GM18505 (cell line): ENCODE results near the gene MRC2.

Experiments
- ATAC-seq: cut with Tn5 transposase; IDR thresholded peaks from one replicate; pipeline ENCODE4 v1.9.1; 2021; ENCODE audit not compliant: unreplicated experiment
- POLR2A ChIP-seq: IDR thresholded peaks from 4 replicates; pipeline ENCODE4 v1.6.1; 2011; ENCODE audit warnings: borderline replicate concordance; ENCODE audit not compliant: insufficient read depth, insufficient read length; ENCODE audit errors: extremely low read depth

Gene MRC2

DNA sequence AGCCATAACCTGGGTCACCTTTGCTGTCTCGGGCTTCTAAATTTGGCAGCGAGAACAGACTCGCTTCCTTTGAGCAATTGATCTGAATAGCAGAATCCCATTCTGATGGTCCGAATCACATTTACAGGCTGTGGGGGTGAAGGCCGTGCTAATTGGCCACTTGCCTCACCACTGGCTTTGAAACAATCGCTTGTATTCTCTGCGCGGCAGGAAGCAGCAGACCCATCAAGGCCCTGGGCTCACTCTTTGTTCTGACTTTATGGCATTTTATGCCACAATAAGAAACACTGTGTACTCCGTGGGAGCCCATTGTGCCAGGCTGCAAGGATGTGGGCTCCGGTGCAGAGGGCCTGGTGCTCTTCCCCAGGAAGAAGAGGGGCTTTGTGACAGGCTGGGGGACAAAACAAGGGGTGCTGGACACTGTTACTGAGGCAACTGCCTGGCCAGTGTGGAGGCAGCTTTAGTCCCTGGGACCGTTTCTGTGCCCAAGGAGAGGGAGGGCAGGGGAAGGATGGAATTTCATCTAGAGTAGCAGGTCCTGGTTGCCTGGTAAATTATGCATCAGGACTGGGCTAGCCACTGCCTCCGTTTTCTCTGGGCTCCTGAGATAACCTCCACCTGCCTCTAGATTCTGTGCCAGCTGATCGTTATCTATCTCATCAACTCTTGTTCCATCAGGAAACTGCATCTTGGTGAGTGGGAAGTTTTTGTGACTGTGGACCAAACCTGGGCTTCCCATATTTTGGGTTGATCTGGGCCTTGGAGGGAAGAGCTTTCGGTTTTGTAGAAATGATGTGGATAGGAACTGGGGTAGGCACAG, 78.5 kb downstream of the MRC2 start:
- TF ChIP-seq POLR2A = no peak
- no peak for ATAC-seq

DNA sequence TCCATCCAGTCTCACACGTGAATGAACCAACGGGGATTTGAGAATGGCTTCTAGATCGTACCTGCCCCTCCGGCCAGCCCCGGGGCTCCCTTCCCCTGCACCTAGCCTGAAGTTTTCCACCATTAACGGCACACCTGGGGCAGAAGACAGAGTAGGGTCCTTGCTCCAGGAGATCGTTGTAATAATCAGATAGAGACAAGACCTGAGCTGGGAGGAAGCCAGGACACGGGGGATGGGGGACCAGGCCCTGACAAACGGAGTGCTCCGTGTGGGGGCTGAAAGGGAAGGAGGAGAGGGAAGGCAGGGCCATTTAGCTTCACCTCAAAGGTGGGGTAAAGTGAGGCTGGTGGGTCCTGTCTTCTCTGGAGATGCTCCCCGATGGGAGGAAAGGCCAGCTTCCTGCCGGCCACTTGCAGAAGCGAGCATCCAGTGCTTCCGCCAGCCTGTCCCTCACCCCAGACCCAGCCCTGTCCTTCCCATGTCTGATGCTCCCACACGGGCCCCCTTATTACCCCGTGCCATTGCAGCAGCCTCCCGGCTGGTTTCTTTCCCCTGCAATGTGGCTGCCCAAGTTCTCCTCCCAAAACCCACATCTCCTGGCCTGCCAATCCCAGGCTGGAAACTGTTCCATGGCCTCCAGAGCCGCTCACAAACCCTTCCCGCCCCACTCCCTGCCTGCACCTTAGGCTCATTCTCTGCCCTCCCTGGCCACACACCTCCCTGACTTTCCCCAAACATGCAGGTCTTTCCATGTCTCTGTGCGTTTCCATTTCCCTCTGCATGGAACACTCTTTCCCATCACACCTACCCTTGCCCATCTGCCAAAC, 79.3 kb downstream of the MRC2 start:
- no peak for ATAC-seq
- TF ChIP-seq POLR2A = no peak

DNA sequence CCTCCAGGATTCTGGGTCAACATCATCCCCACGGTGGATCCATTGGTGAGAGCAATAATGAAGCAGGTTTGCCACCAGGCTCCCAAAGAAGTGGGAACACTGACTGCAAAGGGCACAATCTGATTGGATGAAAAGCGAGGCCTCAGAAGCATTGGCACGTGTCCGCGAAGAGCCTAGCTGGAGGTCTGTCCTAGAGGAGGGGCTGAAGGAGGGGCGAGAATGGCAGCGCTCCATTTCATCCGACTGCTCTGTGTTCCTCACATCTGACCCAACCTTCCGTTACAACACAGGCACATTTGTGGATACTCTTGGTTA, 79.9 kb downstream of the MRC2 start:
- no peak for ATAC-seq
- no peak for TF ChIP-seq POLR2A

DNA sequence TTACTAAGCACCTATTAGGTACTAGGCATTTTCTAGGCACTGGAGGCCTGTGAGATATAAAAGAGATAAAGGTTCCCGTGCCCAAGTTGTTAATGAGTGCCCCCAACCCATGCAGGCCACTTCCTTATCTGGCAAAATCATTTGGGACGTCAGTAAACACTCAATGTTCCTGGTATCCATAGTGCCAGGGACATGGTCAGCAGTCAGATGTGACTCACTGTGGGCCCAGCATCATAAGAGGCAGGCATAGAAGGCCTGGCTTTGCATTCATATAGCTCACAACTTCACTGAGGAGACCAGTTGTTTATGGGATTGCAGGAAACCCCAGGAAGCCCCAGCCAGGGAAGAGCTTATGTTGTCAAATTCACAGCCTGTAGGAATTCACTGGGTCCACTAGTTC, 81.1 kb downstream of the MRC2 start:
- no peak for TF ChIP-seq POLR2A
- no peak for ATAC-seq

DNA sequence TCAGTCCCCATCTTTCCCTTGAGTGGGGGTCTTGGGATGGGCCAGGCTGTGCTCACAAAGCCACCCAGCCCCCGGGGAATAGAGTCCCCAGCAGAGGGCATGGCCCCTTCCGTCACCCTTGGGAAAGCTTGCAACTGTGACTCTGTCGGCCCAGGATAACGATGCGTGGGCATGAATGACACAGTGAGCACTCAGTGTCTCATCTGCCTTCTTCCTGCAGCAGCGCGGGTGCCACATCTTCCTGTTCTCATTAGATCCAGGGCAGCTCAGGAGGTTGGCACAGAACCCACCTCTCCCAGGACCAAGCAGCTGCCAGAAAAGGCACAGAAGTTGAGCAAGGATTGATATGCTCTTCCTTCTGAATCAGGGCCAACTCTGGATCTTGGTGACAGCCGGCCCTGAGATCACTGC, 84.7 kb downstream of the MRC2 start:
- ATAC-seq = no peak
- TF ChIP-seq POLR2A = no peak

DNA sequence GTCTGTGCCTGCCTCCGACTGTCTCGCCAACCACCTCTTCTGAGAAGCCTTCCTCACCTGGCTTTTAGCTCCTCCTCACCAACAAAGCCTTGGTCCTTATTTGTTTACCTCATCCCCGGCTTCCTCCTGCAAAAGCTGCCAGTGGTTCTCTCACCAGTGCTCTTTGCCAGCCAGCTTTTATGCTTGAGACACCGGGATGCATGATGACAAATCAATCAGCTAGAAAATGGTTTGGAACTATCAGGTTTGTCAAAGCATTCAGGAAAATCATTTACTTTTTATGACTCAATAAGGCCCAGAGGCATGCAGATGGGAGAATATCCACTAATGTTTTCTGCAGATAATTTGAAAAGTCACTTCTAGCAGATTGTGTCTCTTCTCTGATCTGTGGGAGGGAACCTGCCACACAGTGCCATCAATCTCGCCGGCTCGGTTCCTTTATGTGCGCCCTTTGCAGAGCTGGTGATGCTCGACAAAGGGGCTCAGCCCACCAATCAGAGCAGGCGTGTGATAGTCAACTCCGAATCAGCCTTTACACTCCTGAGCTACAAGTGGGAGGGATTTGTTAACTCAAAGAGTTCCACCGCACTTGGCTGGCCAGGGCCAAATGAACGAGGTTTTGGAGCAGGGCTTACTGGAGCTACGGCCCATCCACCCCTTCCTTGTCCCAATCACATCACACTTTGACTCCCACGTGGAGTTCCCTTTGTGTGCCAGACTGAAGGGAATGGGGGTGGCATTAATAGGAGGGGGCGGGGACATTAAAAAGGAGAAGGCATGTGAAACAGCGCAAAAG, 85.8 kb downstream of the MRC2 start:
- no peak for TF ChIP-seq POLR2A
- no peak for ATAC-seq

DNA sequence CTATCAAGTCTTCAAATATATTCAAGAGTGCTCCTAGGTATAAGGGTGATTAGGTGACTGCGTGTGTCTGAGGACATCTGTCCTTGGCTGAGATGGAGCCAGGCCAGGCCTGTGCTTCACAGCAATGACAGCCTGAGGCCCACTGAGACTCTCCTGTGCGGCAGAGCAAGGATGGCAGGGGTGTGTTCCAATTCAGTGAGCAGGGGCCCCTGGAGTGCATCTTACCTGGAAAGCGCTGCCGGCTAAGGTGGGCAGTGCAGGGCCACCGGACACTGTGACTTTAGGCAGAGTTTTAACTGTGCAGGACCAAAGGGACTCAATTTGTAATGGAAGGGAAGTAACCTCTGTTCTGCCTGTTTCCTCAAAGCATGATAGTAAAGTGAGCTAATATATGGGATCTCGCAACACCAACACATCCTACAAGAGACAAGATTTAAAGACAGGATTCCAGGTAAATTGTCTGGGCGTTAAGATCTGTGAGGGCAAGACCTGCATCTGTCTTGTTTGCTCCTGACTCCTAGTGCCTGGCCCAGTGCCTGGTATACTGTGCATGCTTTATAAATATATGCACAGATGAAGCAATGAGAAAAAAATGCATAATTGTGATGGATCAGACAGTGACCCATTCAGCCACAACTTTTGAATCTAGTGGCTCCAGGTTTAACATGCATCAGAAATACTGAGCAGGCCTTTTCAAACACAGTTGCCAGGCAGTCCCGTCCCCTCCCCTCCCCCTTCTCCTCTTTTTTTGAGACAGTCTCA, 86.7 kb downstream of the MRC2 start:
- no peak for ATAC-seq
- TF ChIP-seq POLR2A = no peak

DNA sequence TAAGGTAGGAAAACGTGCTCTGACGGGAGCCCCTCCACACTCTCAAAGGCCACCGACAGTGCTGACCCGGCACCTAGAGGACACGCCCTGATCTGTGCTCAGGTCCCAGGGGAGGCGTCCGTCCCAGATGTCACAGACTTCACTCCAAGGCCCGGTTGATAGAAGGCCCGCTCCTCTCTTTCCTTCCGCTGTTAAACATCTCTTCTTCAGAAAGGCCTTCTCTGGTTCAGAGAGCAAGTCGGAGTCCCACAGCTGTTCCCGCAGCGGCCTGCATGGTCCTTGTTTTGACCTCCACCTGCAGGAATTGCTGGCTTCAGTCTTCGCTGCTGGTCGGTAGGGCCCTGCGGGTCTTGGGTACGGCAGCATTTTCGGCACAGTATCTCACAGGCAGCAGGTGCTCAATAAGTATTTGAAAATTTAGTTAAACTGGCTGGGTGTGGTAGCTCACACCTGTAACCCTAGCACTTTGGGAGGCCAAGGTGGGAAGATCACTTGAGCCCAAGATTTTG, 88.5 kb downstream of the MRC2 start:
- ATAC-seq = no peak
- no peak for TF ChIP-seq POLR2A

DNA sequence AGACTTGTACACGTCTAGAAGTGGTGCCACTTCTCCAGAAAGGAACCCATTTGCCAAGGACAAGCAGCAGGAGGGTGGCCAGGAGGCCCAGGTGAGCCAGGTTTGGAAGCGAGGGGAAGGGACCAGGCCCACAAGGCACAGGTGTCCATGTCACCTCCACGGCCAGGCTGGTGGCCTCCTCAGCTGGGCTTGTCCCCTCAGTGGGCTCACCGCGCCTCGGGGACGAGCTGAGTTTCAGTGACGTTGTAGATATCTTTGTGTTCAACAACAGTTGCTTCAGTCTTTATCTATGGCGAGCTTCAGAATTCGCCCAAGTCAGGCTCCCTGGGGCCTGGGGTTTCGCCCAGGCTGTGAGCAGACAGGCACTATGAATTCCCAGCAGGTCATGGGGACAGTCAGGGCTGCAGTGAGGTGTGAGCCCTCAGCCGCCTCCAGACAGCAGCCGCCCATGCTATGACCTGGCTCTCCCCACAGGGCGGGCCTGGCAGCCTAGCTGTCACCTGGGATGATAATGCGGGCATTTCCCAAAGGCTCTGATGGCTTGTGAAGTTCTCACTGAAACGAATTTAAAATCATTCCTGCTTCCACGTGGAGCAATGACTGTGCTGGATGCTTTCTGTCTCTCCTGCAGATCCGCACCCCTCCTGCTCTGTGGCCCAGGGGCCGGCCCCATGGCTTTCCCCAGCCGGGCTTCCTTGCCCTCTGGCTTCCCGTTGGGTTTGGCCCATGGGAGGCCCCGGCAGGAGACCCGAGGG, 89.5 kb downstream of the MRC2 start:
- no peak for ATAC-seq
- no peak for TF ChIP-seq POLR2A

DNA sequence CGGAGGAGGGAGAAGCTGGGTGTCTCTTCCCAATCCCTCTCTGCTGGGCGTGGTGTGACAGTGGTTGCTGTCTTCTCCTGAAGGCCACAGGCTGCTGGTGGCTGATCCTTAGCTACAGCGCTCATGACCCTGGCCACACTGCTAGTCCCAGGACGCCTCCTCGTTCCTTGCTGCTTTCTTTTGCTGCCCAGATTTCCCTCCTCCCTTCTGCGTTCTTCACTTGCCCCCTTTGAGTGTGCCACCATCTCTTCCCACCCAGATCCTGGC, 90.1 kb downstream of the MRC2 start:
- ATAC-seq = no peak
- no peak for TF ChIP-seq POLR2A

DNA sequence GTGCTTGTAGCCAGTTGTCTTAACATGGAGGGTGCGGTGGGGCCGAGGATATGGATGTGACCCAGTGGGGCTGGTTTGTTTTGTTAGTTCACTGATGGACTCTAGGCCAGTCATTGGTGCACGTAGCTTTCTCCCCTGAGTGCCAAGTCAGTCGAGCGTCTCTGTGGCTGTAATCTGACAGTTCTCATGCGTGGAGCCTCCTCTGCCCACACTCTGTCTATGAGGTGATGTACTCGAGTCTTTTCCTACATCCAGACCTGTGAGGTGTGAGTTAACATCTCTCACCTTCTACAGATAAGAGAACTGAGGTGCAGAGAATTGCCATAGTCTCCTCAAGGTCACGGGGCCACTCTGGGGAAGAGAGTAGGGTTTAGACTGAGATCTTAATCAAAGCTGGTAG, 90.4 kb downstream of the MRC2 start:
- ATAC-seq = no peak
- no peak for TF ChIP-seq POLR2A

DNA sequence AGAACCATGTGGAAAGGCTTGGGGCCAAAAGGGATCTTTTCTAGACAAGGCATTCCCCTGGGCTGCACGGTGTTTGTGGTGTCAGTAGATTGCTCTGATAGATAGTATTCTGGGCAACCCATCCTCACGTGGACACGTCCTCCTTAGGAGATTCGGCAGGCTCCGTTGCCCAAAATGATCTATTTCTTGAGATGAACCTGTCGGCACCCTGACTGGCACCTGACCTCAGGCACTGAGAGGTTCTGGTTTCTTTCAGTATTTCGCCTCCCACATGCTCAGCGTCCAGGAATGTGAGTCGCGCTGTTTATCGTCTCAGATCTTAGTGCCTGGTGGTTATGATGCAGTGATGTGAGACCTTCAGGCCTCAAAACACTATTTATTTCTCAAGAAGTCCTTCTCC, 91.0 kb downstream of the MRC2 start:
- TF ChIP-seq POLR2A = no peak
- ATAC-seq = no peak
